OCI-LY1 (cell line): ENCODE data around the gene PBX1.

Experiments
- EZH2 ChIP-seq: fragments of 200-600 bp; sonication (generic), shearing (Covaris generic); IDR thresholded peaks from 2 replicates; pipeline ENCODE4 v1.8.0; 2017; ENCODE audit warnings: borderline replicate concordance, mixed run types, mild to moderate bottlenecking, antibody characterized with exemption, low read length, moderate library complexity, mixed read lengths
- TF ChIP-seq, protein P1 (sequence below): fragments of 200-600 bp; sonication (generic), shearing (Covaris generic); IDR thresholded peaks from 2 replicates; pipeline ENCODE4 v1.5.1; 2017; ENCODE audit warnings: mild to moderate bottlenecking, antibody characterized with exemption, low read length, moderate library complexity, mixed read lengths

DNA sequence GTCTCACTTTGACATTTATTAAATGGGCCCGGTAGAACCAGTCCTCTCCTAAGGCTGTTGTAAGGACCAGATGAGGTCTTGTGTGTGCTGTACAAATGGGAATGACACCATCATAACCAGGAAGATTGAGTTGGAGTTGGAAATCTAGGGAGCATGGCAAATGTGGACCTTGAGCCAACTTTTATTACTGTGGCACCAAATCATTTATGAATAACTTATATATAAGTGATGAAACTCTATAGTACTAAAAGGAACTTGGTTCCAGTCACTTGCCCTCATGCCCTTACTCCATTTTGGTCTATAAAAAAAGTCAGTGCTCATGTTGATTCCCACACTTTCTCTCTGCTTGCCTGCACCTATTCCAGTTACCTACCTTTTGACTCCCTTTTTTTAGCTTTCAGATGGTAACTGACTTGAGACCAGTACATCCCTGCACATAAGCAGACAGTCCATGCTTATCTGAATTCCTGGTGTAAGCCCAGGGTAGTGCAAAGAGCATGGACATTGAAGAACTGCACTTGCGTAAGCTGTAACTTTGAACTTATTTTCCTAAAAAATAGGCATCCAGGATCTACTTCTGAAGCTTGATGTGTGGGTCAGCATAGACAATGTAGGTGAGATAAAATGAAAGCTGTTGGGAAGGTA is 210.6 kb downstream of the PBX1 start:
- TF ChIP-seq, protein P1, sequence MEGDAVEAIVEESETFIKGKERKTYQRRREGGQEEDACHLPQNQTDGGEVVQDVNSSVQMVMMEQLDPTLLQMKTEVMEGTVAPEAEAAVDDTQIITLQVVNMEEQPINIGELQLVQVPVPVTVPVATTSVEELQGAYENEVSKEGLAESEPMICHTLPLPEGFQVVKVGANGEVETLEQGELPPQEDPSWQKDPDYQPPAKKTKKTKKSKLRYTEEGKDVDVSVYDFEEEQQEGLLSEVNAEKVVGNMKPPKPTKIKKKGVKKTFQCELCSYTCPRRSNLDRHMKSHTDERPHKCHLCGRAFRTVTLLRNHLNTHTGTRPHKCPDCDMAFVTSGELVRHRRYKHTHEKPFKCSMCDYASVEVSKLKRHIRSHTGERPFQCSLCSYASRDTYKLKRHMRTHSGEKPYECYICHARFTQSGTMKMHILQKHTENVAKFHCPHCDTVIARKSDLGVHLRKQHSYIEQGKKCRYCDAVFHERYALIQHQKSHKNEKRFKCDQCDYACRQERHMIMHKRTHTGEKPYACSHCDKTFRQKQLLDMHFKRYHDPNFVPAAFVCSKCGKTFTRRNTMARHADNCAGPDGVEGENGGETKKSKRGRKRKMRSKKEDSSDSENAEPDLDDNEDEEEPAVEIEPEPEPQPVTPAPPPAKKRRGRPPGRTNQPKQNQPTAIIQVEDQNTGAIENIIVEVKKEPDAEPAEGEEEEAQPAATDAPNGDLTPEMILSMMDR = no peak
- no peak for TF ChIP-seq EZH2
